CMK (cell line): ENCODE results near the gene SNX5.
A peak's percentile ranks its signal among the peaks of the same experiment; 100 is the strongest.

Source experiments
- DNase-seq: peaks from one replicate; pipeline ENCODE4 v3.0.0-alpha.2; 2010; ENCODE audit warnings: low read depth

SNX5 gene

DNA sequence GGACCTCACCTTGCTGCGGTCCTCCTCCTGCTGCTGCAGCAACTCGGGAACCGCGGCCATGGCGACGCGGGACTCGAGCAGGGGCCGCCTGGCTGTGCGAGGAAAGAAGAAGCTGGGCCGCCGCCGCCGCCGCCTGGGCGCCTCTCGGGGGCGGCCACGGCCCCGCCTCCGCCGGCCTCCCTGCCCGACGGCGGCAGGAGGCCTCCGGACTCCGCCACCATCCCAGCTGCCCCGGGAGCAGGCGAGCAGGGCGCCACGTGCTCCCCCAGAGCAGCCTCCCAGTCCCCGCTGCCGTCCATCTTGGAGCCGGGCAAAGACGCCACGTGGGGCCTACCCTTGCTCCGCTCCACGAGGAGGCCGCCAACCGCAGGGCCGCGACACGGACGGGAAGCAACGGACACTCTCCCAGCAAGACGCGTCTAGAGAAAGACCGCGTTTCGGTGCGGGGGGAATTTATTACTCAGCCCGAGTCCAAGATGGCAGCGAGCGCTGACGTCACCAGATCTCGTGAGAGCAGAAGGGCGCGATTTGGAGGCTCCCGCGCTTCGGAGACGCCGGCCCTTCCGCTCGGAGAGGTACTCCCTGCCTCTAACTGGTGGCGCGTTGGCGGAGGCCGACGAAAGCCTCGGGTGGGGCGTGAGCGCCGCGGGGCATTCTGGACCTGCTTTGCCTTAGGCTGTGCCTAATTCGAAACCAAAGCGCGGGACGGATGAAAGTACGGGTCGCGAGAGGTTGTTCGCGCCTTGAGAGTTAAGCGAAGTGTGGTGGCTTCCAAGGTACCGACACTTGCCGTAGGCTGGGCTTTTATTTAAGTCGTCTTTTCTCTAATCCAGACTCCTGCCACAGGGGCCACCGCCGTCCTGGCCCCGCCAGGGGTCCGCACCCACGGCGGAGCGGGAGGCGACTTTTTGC is at the start of gene SNX5, which contains the start of gene MGME1:
SNX5 (minus strand) TSS at position 429 of the 912 bp plus-strand sequence; CDS start at position 60, 369 bp downstream.
MGME1 (plus strand) TSS at position 653 of the 912 bp plus-strand sequence. CDS start 842 bp downstream, outside the sequence.
- DNase-seq = peak; percentile 97

DNA sequence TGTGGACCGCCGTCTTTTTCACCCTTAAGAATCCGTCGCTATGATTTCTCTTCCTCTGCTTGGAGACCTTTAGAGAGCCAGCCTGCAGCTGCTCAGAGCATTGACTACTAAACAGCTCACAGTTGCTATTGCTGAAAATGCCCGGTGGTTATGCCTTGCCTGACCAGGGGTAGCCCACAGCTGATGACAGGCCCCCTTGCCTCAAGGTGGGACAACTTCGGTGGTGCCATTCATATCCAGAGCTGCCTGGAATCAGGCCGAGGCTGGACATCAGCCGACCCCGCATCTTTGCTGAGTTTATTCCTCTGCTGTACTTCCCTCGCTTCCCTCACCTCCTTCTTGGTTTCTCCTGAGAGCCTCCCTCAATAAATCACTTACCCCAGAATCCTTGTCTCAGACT is 49.5 kb upstream of the SNX5 start:
- no peak for DNase-seq

DNA sequence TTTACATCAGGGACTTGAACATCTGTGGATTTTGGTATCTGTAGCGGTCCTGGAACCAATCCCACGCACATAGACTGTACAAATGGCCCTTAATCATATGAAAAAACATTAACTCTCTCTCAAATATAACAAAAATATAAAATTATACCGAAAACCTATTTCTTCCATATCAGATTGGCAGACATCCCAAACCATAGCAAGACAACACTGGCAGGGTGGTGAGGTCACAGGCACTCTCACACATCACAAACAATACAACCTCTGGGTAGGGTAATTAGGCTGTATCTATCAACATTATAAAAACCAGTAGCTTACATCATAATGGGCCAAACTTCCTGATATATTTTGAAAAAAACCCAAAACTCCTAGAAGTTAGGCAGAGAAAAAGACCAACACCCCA is 48.2 kb upstream of the SNX5 start:
- no peak for DNase-seq

DNA sequence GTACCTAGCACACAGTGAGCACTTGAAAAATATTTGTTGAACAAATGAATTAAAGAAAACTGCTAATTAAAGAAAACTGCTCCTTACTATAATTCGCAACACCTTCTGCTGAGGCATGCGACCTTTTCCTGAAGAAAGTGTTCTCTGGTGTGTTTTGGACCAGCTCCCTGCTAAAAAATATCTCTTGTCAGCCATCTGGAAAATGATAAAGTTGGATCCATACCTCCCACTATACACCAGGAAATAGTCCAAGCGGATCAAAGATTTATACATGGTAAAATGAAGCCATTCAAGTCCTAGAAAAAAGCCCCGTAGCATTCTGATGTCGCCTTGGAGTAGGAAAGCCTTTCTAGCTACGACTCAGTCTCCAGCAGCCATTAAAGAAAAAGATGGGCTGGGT is 45.8 kb upstream of the SNX5 start:
- no peak for DNase-seq

DNA sequence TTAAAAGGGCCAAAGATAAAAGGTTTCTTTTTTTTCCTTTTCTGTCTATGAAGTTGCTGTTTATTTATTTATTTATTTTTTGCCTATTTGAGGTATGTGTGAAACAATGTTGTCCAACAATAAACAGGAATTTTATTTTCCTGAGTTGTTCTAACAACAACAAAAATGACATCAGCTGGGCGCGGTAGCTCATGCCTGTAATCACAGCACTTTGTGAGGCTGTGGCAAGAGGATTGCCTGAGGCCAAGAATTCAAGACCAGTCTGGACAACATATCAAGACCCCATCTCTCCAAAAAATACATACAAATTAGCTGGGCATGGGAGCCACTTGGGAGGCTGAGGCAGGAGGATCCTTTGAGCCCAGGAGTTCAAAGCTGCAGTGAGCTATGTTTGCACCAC is 44.3 kb upstream of the SNX5 start:
- DNase-seq = no peak

DNA sequence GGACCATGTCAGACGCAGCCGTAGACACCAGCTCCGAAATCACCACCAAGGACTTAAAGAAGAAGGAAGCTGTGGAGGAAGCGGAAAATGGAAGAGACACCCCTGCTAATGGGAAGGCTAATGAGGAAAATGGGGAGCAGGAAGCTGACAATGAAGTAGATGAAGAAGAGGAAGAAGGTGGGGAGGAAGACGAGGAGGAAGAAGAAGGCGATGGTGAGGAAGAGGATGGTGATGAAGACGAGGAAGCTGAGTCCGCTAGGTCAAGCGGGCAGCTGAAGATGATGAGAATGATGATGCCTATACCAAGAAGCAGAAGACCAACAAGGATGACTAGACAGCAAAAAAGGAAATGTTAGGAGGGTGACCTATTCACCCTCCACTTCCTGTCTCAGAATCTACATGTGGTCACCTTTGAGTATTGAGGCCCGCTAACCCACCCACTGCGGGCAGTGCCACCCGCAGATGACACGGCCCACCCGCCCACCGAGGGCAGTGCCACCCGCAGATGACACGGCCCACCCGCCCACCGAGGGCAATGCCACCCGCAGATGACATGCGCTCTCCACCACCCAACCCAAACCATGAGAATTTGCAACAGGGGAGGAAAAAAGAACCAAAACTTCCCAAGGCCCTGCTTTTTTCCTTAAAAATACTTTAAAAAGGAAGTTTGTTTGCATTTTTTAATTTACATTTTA is 43.5 kb upstream of the SNX5 start:
- no peak for DNase-seq

DNA sequence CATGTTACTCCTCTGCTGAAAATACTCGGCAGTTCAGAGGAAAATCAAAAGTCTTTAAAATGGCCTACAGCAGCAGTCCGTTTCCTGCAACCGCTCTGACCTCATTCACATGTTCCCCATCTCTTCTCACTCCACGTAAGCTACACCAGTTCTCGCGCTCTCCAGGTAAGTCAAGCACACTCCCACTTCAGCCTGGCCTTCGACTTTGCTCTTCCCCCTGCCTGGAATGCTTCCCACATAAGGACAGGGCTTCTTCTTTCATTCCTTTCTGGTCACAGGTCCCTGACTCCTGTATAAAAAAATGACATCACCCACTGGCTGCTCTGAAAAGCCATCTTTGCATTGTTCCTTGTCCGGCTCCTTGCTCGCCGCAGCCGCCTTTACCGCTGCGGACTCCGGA is 42.9 kb upstream of the SNX5 start:
- no peak for DNase-seq

DNA sequence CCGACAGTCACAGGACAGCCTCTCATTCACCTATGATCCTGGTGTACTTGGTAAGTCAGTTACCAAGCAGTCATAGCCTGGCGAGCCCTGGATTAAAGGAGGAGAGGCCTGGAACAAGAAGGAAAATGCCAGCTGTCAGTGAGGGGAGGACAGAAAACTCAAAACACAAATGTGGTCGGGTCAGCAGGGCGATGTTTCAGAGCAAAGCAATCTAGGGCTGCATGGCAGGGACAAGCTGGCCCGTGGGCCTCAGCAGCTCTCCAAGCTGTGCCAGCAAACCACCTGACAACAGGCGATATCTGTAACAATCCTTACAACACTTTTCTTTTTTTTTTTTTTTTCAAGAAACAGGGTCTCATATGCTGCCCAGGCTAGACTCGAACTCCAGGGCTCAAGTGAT is 40.5 kb upstream of the SNX5 start:
- DNase-seq = no peak

DNA sequence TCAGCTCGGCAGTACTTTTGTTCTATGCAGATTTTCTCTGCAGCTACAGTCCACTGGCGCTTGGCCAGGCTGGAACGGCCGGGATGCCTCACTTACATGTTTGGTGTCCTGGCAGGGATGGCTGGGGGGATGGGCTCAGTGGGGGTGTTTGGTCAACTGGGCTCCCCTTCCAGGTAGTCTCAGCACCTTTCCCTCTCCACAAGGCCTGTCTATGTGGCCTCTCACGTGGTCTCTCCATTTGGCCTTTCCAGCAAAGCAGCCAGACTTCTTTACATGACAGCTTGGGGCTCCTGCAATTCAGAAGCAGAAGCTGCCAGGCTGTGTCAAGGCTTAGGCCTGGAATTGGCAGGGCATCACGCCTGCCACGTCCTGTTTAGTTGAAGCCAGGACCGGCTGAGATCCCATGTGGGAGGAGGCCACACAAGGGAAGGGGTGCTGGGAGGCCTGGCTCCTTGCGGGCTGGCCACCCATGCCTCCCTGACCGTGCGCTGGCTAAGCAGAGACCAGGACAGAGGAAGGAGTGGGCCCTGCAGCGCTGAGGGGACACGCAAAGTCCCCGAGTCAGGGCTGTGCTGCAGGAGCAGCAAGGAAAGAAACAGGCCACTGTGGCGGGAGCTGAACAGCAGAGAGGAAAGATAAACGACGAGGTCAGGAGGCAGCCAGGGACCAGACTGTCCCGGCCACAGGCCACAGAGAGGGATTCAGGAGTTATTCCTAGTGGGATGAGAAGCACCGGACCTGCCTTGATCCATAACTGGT is 39.1 kb upstream of the SNX5 start:
- no peak for DNase-seq

DNA sequence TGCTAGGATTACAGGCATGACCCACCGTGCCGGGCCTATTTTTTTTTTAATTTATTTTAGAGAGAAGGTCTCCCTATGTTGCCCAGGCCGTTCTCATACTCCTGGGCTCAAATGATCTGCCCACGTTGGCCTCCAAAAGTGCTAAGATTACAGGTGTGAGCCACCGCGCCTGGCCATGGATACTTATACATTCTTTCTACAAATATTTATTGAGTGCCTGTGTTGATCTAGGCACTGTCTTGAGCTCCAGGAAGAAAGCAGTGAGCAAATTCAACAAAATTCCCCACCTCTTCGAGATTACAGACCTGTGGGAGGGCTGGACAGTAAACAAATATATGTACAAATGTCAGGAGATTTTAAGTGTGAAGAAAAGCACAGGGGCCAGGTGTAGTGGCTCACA is 38.1 kb upstream of the SNX5 start:
- DNase-seq = no peak

DNA sequence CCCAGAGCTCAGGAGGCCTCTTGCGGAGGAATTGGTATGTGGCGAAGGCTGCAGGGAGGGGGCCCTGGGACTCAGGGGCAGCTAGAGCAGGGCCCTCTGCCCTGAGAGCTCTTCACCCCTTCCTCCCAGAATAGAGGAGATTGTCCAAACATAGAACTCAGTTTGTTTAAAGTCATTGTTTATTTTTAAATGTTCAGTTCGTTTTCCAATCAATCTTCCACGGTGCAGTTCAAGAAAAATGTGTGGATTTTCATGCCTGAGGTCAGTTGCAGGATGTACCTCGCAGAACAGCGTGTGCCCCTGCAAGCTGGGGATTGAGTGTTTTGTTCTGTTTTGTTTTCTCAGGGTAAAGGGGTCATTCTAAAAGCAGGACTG is 37.4 kb upstream of the SNX5 start:
- no peak for DNase-seq

DNA sequence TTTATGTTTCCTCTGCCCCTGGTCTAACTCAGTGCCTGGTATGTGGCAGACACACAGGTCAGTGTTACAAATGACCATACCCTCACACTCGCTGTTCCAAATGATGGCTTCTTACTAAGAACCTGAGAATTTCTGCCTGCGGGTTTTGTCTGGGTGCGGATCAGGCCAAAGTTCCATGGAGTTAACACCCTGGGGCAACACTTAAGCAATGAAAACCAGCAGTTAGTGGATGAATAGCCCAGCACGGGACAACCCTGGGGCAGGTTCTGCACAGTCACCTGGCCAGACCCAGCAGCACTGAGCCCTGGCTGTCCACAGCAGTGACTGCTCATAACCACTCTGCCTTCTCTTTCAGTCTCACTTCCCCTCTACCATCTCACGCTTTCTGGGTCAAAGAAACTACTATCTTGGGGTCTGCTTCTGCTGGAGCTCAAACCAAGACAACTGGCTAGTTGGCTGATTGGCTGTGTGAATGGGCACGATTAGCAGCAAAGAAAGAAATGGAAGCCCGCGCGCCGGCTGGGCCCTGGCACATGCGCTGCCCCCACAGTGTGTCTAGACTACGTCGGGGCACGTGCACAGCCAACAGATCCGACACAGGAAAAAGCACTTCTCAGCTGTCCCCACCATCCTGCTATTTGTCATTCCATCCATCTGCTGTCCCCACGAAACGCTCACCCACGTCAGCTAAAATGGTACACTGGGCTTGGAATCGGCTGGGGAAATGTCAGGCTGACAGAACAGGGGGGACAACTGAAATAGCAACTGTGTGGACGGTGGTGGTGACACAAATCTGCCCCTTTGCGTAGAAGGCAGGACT is 36.8 kb upstream of the SNX5 start:
- no peak for DNase-seq

DNA sequence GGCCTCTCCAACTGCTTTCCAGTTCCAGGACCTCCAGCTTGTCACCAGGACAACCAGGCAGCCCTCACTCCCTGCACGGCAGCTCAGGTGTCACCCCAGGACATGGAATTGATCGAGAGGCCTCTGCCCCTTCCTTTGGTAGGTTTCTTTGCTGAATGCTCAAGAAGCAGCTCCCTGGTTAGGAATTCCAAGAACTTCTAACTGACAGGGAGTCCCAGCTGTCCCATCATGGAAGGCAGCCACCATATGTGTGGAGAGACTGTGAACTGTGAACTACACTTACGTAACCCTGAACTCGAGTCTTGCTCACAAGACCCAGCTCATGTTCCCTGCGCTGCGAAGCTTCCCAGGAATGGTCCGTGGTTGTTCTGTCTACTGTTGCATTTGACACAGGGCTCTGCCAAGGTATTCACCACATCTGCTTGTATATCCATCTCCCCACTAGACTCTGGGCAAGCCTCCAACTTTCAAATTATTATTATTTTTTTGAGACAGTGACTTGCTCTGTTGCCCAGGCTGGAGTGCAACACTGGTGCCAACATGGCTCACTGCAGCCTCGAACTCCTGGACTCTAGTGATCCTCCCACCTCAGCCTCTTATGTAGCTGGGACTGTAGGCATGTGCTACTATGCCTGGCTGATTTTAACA is 35.9 kb upstream of the SNX5 start:
- DNase-seq = no peak

DNA sequence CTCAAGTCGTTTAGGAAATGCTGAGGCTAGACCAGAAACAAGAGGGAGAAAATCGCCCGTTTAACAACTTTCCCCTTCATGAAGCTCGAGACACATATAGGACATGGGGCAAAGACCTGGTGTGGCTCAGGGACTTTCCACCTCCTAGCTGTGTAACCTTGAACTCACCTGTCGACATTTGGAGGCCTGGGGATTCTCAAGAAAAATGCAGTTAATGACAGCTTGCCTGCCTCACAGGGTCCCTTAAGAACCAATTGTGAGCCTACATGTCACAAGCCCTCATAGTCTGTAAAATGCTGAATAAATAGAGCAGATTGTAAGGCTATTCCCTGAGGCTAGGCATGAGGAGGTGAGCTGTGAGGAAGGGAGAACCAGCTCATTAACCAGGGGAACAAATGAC is 35.3 kb upstream of the SNX5 start:
- DNase-seq = no peak

DNA sequence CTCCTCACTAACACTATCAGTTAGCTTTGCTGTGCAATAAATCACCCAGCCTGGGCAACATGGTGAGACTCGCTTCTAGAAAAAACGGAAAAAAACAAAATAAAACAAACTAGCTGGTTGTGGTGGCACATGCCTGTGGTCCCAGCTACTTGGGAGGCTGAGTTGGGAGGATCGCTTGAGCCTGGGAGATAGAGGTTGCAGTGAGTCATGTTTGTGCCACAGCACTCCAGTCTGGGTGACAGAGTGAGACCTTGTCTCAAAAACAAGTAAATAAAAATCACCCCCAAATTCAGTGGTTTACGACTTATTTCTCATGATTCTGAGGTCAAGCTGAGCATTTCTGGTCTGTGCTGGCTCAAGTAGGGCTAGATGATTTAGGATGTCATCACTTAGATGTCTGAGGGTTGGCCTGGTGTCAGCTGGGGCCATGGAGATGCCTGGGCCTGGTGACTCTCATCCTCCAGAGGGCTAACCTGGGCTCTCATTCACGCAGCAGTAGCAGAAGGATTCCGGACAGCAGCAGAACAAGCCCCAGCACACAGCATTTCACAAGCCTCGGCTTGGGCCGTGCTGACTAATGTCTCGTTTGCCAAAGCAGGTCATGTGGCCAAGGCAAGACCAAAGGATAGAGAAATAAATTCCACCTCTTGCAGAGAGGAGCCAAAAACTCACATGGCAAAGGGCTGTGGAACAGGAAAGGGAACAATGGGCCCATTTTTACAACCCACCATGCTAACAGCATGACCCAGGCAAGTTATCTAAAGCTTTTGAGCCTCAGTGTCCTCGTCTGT is 32.7 kb upstream of the SNX5 start:
- DNase-seq = no peak

DNA sequence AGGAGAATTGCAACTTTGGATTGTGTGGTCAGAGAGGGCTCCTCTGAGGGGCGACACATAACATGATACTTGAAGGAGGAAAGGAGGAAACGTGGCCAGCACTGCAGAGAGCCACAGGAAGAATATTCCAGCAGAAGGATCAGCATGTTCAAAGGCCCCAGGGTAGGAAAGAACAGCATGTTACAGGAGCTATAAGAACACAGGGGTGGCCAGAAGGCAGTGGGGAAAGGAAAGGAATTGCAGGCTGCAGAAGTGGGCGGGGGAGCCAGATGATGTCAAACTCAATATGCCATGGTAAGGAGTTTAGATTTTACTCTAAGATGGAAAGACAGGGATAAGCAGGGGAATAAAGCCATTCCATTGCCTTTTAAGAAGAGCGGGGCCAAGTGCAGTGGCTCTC is 31.0 kb upstream of the SNX5 start:
- no peak for DNase-seq

DNA sequence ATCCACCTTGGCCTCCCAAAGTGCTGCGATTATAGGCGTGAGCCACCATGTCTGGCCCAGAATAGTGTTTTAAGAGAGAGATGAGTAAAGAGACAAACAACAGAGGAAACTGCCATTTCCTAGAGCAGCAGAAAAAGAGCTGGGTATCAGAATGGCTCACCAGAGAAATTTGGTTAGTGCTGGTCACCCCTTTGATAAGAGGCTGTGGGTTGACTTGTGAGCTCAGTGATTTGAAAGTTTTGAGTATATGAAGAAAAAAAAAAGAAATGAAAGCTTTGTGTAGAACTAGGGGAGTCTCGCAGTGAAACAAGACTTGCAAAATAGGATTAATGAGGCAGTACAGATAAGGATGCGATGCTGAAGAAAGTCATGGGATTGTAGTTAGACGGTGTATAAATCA is 29.9 kb upstream of the SNX5 start:
- DNase-seq = no peak

DNA sequence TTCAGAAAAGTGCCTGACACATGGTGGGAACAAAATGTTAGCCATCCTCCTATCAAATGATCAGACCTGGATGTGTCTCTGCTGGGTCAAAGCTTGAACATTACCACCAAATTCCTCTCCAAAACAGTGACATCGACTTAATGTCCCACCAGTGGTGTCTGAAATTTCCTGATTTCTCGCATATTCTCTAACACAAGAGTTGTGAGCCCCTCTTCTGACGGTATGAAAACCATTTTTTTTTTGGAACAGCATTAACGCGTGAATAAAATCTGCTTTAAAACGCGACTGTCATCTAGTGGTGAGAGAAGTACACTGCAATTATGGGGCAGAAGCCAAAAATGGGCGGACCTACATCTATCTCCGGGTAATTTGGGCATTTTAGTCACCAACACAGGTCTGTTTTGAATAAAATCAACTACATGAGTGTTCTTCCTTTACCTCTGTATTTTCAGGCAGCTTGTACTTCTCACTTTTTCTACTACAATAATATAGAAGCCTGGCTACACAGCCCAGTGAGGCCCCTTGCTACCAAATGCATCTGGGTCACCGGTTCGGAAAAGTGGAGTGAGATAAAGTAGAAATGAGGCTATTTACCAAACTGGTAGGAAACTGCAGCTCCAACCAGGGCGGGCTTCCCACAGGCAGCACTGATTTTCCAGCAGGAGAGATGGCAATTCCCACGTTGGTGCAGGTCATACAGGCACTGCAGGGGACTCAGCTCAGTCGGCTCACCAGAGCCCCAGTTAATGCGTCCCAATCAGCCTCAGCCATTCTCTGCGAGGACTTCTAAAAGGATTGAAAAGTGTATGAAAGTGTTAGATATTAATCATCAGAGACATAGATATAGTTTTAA is 27.6 kb upstream of the SNX5 start:
- no peak for DNase-seq

DNA sequence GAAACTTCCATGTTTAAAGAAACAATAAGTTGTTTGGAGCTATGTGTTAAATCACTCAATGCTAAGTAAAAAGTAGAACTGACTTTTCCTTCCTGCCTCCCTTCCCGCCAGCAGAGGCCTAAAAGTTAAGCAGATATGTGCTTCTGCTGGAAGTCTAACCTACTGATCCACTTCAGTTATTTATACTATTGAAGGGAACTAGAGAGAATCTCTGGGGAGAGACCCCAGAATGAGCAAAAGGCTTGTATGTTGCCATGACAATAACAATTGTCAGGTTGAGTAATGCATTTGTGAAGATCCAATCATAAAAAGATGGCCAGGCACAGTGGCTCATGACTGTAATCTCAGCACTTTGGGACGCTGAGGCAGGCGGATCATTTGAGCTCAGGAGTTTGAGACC is 25.0 kb upstream of the SNX5 start:
- no peak for DNase-seq
